IMR-90 (cell line): ENCODE results near the gene KCNQ1. TPM values are rescaled to one million over a fixed set of nuclear protein-coding genes. Genes with fewer than 3 reads are reported as not detected.
A peak's percentile ranks its signal among the peaks of the same experiment; 100 is the strongest.

Experiments used
- ATAC-seq: fragments of 200-7000 bp; cut with Tn5 transposase; 2 replicates; pipeline ENCODE4 v1.9.1; 2020; ENCODE audit warnings: low read depth, mild to moderate bottlenecking, moderate library complexity
- BruUV-seq: library from RNA; stranded (reverse); fragments of 400-500 nt; replicated peaks from 2 replicates; lab custom pipeline; 2021; lab: Mats Ljungman, UMichigan
- CTCF ChIA-PET: fragments of 300-600 bp; formaldehyde crosslinking; extraction: SDS; loops from one replicate; lab custom pipeline; 2021; ENCODE audit warnings: antibody characterized with exemption; lab: Yijun Ruan, JAX
- POLR2A ChIA-PET: fragments of 300-600 bp; sonication (Branson Sonifier 250); formaldehyde crosslinking; loops from one replicate; lab custom pipeline; 2022; ENCODE audit warnings: antibody characterized with exemption; ENCODE audit not compliant: unreplicated experiment; lab: Charles Lee
- DNase-seq: peaks from one replicate; pipeline ENCODE4 v3.0.0; 2013
- H2AFZ ChIP-seq: replicated peaks from 2 replicates; pipeline ENCODE3; 2013; ENCODE audit warnings: low read length, mild to moderate bottlenecking; ENCODE audit not compliant: poor library complexity
- H2AK5ac ChIP-seq: 2 replicates; pipeline ENCODE4 v1.6.1; 2013; ENCODE audit warnings: low read depth, low read length, inconsistent platforms
- H2AK9ac ChIP-seq: replicated peaks from 2 replicates; pipeline ENCODE3; 2013; ENCODE audit warnings: mild to moderate bottlenecking, low read depth, low read length, moderate library complexity; ENCODE audit not compliant: poor library complexity
- H2BK120ac ChIP-seq: 2 replicates; pipeline ENCODE4 v1.6.1; 2013; ENCODE audit warnings: low read depth, low read length, inconsistent platforms
- H2BK15ac ChIP-seq: 3 replicates; pipeline ENCODE4 v1.6.1; 2013; ENCODE audit warnings: low read depth, low read length, inconsistent platforms
- H2BK20ac ChIP-seq: 2 replicates; pipeline ENCODE4 v1.6.1; 2013; ENCODE audit warnings: low read depth, mild to moderate bottlenecking, inconsistent platforms, low read length, moderate library complexity
- H2BK5ac ChIP-seq: 2 replicates; pipeline ENCODE4 v1.6.1; 2013; ENCODE audit warnings: mild to moderate bottlenecking, low read depth, low read length, inconsistent platforms; ENCODE audit not compliant: poor library complexity, severe bottlenecking
- H3K14ac ChIP-seq: replicated peaks from 2 replicates; pipeline ENCODE4 v1.6.1; 2013; ENCODE audit warnings: low read depth, low read length, inconsistent platforms
- H3K18ac ChIP-seq: 2 replicates; pipeline ENCODE4 v1.6.1; 2013; ENCODE audit warnings: low read depth, low read length, control low read depth
- H3K23ac ChIP-seq: 2 replicates; pipeline ENCODE4 v1.6.1; 2013; ENCODE audit warnings: low read depth, low read length, inconsistent platforms
- H3K27ac ChIP-seq: 2 replicates; pipeline ENCODE4 v1.5.1; 2013; ENCODE audit warnings: mild to moderate bottlenecking, control low read depth, low read length; ENCODE audit not compliant: insufficient read depth
- H3K27me3 ChIP-seq: 2 replicates; pipeline ENCODE4 v1.6.1; 2013; ENCODE audit warnings: low read length; ENCODE audit not compliant: control insufficient read depth, insufficient read depth
- H3K36me3 ChIP-seq: 2 replicates; pipeline ENCODE4 v1.6.1; 2013; ENCODE audit warnings: low read length, mixed read lengths; ENCODE audit not compliant: control insufficient read depth, insufficient read depth
- H3K4ac ChIP-seq: 2 replicates; pipeline ENCODE4 v1.6.1; 2013; ENCODE audit warnings: low read depth, low read length, inconsistent platforms
- H3K4me1 ChIP-seq: 2 replicates; pipeline ENCODE4 v1.6.1; 2013; ENCODE audit warnings: low read length, mixed read lengths; ENCODE audit not compliant: control insufficient read depth, insufficient read depth
- H3K4me2 ChIP-seq: 2 replicates; pipeline ENCODE4 v1.6.1; 2013; ENCODE audit warnings: low read depth, mild to moderate bottlenecking, control low read depth, low read length, moderate library complexity
- H3K4me3 ChIP-seq: 2 replicates; pipeline ENCODE4 v1.5.1; 2013; ENCODE audit warnings: low read depth, mild to moderate bottlenecking, control low read depth, low read length, moderate library complexity; ENCODE audit not compliant: insufficient read depth
- H3K56ac ChIP-seq: 2 replicates; pipeline ENCODE4 v1.6.1; 2013; ENCODE audit warnings: low read length, inconsistent platforms; ENCODE audit not compliant: insufficient read depth; ENCODE audit errors: extremely low read depth
- H3K79me1 ChIP-seq, 2 experiments: 2 replicates each; pipeline ENCODE4 v1.6.1; 2013; ENCODE audit warnings: low read length in 2 of 2, inconsistent platforms in 1 of 2, low read depth in 1 of 2
- H3K9ac ChIP-seq: 2 replicates; pipeline ENCODE4 v1.6.1; 2013; ENCODE audit warnings: low read depth, low read length, control low read depth
- H3K9me1 ChIP-seq: 2 replicates; pipeline ENCODE4 v1.6.1; 2013; ENCODE audit warnings: low read length, inconsistent platforms; ENCODE audit not compliant: insufficient read depth
- H3K9me3 ChIP-seq: 2 replicates; pipeline ENCODE4 v1.6.1; 2013; ENCODE audit warnings: low read length; ENCODE audit not compliant: control insufficient read depth, insufficient read depth
- H4K20me1 ChIP-seq: 2 replicates; pipeline ENCODE4 v1.6.1; 2013; ENCODE audit warnings: low read length, inconsistent platforms; ENCODE audit not compliant: insufficient read depth
- H4K5ac ChIP-seq: 2 replicates; pipeline ENCODE4 v1.6.1; 2013; ENCODE audit warnings: mild to moderate bottlenecking, low read depth, low read length, control low read depth
- H4K8ac ChIP-seq, 2 experiments: 2 replicates each; pipeline ENCODE4 v1.6.1; 2013; ENCODE audit warnings: low read depth in 2 of 2, low read length in 2 of 2, control low read depth in 1 of 2, inconsistent platforms in 1 of 2
- H4K91ac ChIP-seq: 2 replicates; pipeline ENCODE4 v1.6.1; 2013; ENCODE audit warnings: low read depth, low read length, inconsistent platforms; ENCODE audit not compliant: insufficient read depth
- BHLHE40 ChIP-seq: fragments of 150-350 bp; IDR thresholded peaks from 2 replicates; pipeline ENCODE4 v1.6.1; 2016; ENCODE audit warnings: mild to moderate bottlenecking, low read depth, low read length
- CEBPB ChIP-seq: IDR thresholded peaks from 2 replicates; pipeline ENCODE4 v1.6.1; 2012; ENCODE audit warnings: low read depth, low read length, improper control_type of control experiment
- MAFK ChIP-seq: IDR thresholded peaks from 2 replicates; pipeline ENCODE4 v1.6.1; 2012; ENCODE audit warnings: low read depth, low read length, improper control_type of control experiment
- POLR2A ChIP-seq: IDR thresholded peaks from 2 replicates; pipeline ENCODE4 v1.6.1; 2012; ENCODE audit warnings: mild to moderate bottlenecking, low read depth, low read length
- RFX5 ChIP-seq: IDR thresholded peaks from 2 replicates; pipeline ENCODE4 v1.8.0; 2012; ENCODE audit warnings: low read depth, mild to moderate bottlenecking, low read length, moderate library complexity
- WGBS, 2 experiments: methylation state at CpG; one replicate each; pipeline versions ENCODE4 v1.1.5 to v1.1.7; 2013; ENCODE audit warnings: missing lambda C conversion rate in 2 of 2; ENCODE audit not compliant: insufficient read length in 1 of 2; ENCODE audit errors: extremely low coverage in 2 of 2; 5-methylcytosine and 5-hydroxymethylcytosine counted together
- dilution Hi-C: fragments of 300-500 bp; cut with HindIII; formaldehyde crosslinking; loops from one replicate; pipeline ENCODE4 v1.14.3; 2018; ENCODE audit warnings: low sequenced_read_pairs; ENCODE audit not compliant: unreplicated experiment
- in situ Hi-C: fragments of 300-500 bp; cut with MboI; formaldehyde crosslinking; loops from 3 replicates; pipeline ENCODE4 v1.14.3; 2019; ENCODE audit warnings: low sequenced_read_pairs, inconsistent platforms, mixed read lengths
- intact Hi-C: fragments of 100-400 bp; cut with micrococcal nuclease; formaldehyde crosslinking; loops from 2 replicates; pipeline ENCODE4 v1.10.0; 2022
- polyA plus RNA-seq, 3 experiments: library from polyadenylated mRNA; depleted of rRNA; stranded (reverse); fragments of >200 nt; gene quantifications; 2 replicates each; pipeline ENCODE4 v1.2.3, GENCODE V29; 2012; ENCODE audit warnings: low replicate concordance in 1 of 3
- total RNA-seq: library from RNA; depleted of rRNA; stranded (reverse); fragments of >200 nt; gene quantifications from 2 replicates; pipeline ENCODE4 v1.2.3, GENCODE V29; 2012
- TF ChIP-seq, protein P1 (sequence below): fragments of 150-350 bp; IDR thresholded peaks from 2 replicates; pipeline ENCODE4 v1.6.1; 2016; ENCODE audit warnings: low read depth, mild to moderate bottlenecking, low read length, moderate library complexity, borderline replicate concordance
- TF ChIP-seq, protein P2 (sequence below): conservative IDR thresholded peaks from 2 replicates; pipeline ENCODE4 v1.5.1; 2012; ENCODE audit warnings: mild to moderate bottlenecking, low read depth, low read length, improper control_type of control experiment

Gene KCNQ1
- total and polyA plus RNA-seq, 2 of the 4 experiments (the other 2 are of a cell fraction) = 0.07 TPM; not detected in 1

GRCh38 chr11:2776351-2777061, 331.7 kb downstream of the KCNQ1 start:
- H4K5ac ChIP-seq = no peak overlapping the region
- no peaks in the 10 kb centered on the region for H3K36me3 ChIP-seq
- no peaks in the 10 kb centered on the region for H3K9me3 ChIP-seq
- no peak overlapping the region for H3K4ac ChIP-seq
- H2BK120ac ChIP-seq = no peak overlapping the region
- no peak overlapping the region for H2AFZ ChIP-seq
- H3K18ac ChIP-seq = no peak overlapping the region
- H3K9ac ChIP-seq = no peak overlapping the region
- TF ChIP-seq POLR2A (no peak), MAFK (no peak), RFX5 (no peak), CEBPB (no peak), BHLHE40 (no peak)
- TF ChIP-seq, protein P1, sequence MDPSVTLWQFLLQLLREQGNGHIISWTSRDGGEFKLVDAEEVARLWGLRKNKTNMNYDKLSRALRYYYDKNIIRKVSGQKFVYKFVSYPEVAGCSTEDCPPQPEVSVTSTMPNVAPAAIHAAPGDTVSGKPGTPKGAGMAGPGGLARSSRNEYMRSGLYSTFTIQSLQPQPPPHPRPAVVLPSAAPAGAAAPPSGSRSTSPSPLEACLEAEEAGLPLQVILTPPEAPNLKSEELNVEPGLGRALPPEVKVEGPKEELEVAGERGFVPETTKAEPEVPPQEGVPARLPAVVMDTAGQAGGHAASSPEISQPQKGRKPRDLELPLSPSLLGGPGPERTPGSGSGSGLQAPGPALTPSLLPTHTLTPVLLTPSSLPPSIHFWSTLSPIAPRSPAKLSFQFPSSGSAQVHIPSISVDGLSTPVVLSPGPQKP = no peak
- TF ChIP-seq, protein P2, sequence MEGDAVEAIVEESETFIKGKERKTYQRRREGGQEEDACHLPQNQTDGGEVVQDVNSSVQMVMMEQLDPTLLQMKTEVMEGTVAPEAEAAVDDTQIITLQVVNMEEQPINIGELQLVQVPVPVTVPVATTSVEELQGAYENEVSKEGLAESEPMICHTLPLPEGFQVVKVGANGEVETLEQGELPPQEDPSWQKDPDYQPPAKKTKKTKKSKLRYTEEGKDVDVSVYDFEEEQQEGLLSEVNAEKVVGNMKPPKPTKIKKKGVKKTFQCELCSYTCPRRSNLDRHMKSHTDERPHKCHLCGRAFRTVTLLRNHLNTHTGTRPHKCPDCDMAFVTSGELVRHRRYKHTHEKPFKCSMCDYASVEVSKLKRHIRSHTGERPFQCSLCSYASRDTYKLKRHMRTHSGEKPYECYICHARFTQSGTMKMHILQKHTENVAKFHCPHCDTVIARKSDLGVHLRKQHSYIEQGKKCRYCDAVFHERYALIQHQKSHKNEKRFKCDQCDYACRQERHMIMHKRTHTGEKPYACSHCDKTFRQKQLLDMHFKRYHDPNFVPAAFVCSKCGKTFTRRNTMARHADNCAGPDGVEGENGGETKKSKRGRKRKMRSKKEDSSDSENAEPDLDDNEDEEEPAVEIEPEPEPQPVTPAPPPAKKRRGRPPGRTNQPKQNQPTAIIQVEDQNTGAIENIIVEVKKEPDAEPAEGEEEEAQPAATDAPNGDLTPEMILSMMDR = no peak
- no peak overlapping the region for H2BK5ac ChIP-seq
- no peak overlapping the region for H4K91ac ChIP-seq
- in situ Hi-C loops = no loop called here
- H2BK15ac ChIP-seq = no peak overlapping the region
- no peak overlapping the region for H2BK20ac ChIP-seq
- no peak overlapping the region for H3K4me2 ChIP-seq
- BruUV-seq = no TSS peak
- dilution Hi-C loops = no loop called here
- H3K23ac ChIP-seq = no peak overlapping the region
- no peaks in the 10 kb centered on the region for H3K79me1 ChIP-seq
- no peak overlapping the region for H3K27ac ChIP-seq
- 94% methylated on average over 13 of the region's 19 CpGs; no CpG with 5 or more reads in 1 of the 2 experiments for WGBS, 2 experiments
- intact Hi-C loops = no loop called here
- no peak overlapping the region for H3K4me3 ChIP-seq
- no peak overlapping the region for H4K8ac ChIP-seq
- H3K56ac ChIP-seq = no peak overlapping the region
- ChIA-PET CTCF (no interaction called here), POLR2A (no interaction called here)
- H3K14ac ChIP-seq = no peak overlapping the region
- DNase-seq (no peak), ATAC-seq (no peak)
- no peaks in the 10 kb centered on the region for H3K9me1 ChIP-seq
- H3K4me1 ChIP-seq = peaks cover 21% of the 10 kb centered on the region
- H4K20me1 ChIP-seq = no peaks in the 10 kb centered on the region; the same call in 1 of the 2 replicates
- H2AK5ac ChIP-seq = 0 out of 2 replicates have a peak overlapping the region, but pooled peaks have one; percentile 4
- H3K27me3 ChIP-seq = peaks cover 6% of the 10 kb centered on the region
- peak overlapping the region; percentile 25 for H2AK9ac ChIP-seq
